ENCODE data around the gene CELF1.

The CELF1 gene

DNA sequence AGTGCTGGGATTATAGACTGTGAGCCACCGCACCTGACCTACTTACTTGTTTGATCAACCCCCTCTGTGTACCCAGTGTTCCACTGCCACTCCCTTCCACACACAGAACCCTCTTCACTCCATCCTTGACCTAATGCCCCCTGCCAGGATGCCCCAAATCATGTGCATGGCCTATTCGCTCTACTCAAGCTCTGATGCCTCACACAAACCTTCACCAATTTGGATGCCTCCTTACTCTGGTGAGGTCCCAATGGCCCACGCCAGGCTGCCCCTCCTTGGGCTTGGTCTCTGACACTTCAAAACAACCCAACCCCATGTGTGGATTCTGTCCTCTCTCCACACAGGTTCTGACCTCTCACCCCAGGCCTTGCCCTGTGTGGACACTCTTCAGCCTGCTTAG is 117.2 kb downstream of the CELF1 start:
- no peak for TF ChIP-seq CTCF (IDR thresholded peaks at IDR 0.05)

DNA sequence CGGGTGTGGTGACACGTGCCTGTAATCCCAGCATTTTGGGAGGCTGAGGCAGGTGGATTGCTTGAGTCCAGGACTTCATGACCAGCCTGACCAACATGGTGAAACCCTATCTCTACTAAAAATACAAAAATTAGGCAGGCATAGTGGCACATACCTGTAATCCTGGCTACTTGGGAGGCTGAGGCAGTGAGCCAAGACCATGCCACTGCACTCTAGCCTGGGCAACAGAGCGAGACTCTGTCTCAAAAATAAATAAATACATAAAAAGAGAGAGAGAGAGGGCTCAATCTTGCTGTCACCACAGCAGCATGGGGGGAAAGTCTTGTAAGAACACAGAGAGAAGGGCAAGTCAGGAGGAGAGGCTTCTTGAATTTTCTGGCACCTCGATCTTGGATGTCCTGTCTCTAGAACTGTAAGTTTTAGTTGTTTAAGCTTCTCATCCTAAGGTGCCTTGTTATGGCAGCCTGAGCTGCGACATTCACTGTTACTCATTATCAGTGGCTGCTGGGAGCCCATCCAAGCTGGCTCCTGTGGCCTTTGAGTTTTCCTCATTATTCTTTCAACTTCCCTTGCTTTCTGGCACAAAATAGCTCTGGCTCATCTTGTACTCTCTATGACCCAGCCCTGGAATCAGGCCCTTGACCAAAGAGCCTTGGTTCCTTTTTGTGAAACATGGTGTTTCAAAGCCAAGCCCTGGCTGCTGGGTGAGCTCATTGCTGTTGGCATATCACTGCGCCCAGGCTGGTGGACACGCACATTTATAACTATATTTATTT is 118.7 kb downstream of the CELF1 start:
- TF ChIP-seq CTCF (IDR thresholded peaks at IDR 0.05) = no peak

DNA sequence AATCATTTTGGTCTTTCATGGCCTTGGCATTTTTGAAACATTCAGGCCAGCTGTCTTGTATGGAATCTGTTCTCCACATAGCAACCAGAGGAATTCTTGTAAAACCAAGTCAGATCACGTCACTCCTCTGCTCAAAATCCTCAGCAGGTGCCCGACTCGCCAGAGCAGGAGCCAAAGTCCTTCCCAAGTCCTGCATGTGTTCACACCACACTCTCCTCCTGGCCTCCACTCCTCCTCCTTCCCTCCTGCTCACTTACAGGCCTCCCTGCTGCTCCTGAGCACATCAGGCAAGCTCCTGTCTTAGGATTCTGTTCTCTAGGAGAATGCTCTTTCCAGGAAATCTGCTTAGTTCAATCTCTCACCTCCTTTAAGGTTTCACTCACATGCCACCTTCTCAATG is 119.8 kb downstream of the CELF1 start:
- TF ChIP-seq CTCF (IDR thresholded peaks at IDR 0.05) = no peak

GRCh38 chr11:47431356-47432083 is 121.4 kb downstream of the CELF1 start:
- TF ChIP-seq CTCF (IDR thresholded peaks at IDR 0.05) = no peak

- no peak for TF ChIP-seq CTCF (IDR thresholded peaks at IDR 0.05)
These were observed 122.4 kb downstream of the CELF1 start for GRCh38 chr11:47430524-47430923.

DNA sequence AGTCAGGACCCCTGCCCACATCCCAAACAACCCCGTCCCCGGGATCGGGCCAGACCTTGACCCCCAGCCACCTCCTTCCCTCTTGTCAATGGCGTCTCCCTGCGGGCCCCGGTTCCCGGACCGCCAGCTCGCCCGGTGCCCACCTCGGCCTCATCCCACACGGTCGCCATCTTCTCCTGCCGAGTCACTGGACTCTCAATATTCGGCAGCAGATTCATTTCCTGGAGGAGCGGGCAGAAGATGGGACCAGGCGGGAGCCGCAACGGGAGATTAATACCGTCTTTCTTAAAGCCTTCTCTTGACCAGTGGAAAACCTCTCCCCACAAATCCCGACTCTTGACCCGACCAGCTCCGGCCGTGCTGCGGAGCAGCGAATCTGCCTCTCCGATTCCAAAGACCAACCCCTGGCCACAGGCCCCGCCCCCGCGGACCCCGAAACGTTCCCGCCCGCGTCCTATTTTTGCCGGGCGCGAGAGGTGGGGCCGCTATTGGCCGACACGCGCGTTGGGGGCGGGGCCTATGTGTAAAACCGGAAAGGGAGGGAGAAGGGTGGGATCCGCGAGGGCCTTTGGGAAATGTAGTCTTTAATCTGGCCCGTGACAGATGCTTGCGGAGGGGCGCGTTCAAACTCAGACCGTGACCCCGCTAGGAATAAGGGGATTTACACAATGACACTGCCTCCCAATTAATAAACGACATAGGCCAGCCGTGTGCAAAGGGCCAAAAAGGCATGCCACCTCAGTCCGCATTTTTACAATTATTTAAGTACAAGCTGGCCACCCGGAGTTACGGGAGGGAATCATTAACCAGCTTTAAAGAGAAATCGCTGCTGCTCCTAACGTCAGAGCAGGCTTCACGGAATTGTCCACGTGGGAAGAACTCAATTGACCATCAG is 126.6 kb downstream of the CELF1 start, which contains the start of gene PSMC3:
TSS of gene PSMC3 (minus strand) at position 378 of the 895 bp plus-strand sequence. CDS start at position 218, 160 bp downstream.
- no peak for TF ChIP-seq CTCF (IDR thresholded peaks at IDR 0.05)

DNA sequence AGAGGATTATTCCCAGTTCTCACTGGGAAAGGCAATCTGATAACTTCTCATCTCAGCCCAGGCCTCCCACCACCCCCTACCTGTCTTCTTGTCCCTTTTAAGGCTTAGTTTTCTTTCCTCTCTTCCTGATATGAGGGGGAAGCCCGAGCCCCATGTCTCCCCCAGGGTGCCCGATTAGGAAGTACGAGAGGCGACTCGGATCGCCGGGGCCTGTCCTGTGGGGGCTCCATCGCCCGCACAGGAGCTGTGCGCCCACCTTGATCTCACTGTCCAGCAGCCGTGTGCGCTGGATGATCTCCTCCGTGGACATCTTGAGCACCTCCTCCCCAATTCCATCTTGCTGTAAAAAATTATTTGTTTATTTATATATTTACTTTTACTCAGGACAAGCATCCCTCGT is 127.3 kb downstream of the CELF1 start:
- TF ChIP-seq CTCF (IDR thresholded peaks at IDR 0.05) = no peak

All from LNCAP (cell line).